ENCODE results near the gene MPP3.

MPP3 gene

GRCh38 chr17:43827596-43827995, 5.3 kb downstream of the MPP3 start:
- Mint-ChIP-seq H3K27me3 (no peaks in the 10 kb centered on the region), H3K27ac (no peak overlapping the region), H3K4me3 (no peak overlapping the region), H3K4me1 (no peaks in the 10 kb centered on the region), H3K9me3 (no peaks in the 10 kb centered on the region), H3K36me3 (no peaks in the 10 kb centered on the region)

- H3K4me1 Mint-ChIP-seq, result no peaks in the 10 kb centered on the region
- no peaks in the 10 kb centered on the region for H3K36me3 Mint-ChIP-seq
- no peak overlapping the region for H3K4me3 Mint-ChIP-seq
- H3K27me3 Mint-ChIP-seq, result no peaks in the 10 kb centered on the region
- H3K27ac Mint-ChIP-seq, result no peak overlapping the region
- H3K9me3 Mint-ChIP-seq, result no peaks in the 10 kb centered on the region
These were observed 6.7 kb downstream of the MPP3 start for GRCh38 chr17:43826206-43826605.

GRCh38 chr17:43825567-43825966, 7.4 kb downstream of the MPP3 start:
- H3K27ac Mint-ChIP-seq, result no peak overlapping the region
- no peaks in the 10 kb centered on the region for H3K4me1 Mint-ChIP-seq
- H3K4me3 Mint-ChIP-seq, result no peak overlapping the region
- no peaks in the 10 kb centered on the region for H3K27me3 Mint-ChIP-seq
- H3K9me3 Mint-ChIP-seq, result no peaks in the 10 kb centered on the region
- no peaks in the 10 kb centered on the region for H3K36me3 Mint-ChIP-seq

GRCh38 chr17:43823350-43824084, 9.4 kb downstream of the MPP3 start:
- Mint-ChIP-seq H3K4me1 (no peaks in the 10 kb centered on the region), H3K4me3 (no peak overlapping the region), H3K27ac (no peak overlapping the region), H3K36me3 (no peaks in the 10 kb centered on the region), H3K27me3 (no peaks in the 10 kb centered on the region), H3K9me3 (no peaks in the 10 kb centered on the region)

- no peaks in the 10 kb centered on the region for H3K36me3 Mint-ChIP-seq
- H3K4me1 Mint-ChIP-seq, result no peaks in the 10 kb centered on the region
- H3K27ac Mint-ChIP-seq, result no peak overlapping the region
- no peaks in the 10 kb centered on the region for H3K27me3 Mint-ChIP-seq
- H3K9me3 Mint-ChIP-seq, result no peaks in the 10 kb centered on the region
- H3K4me3 Mint-ChIP-seq, result no peak overlapping the region
These were observed 10.3 kb downstream of the MPP3 start for GRCh38 chr17:43822570-43823190.

- H3K4me3 Mint-ChIP-seq, result no peak overlapping the region
- H3K4me1 Mint-ChIP-seq, result no peaks in the 10 kb centered on the region
- no peaks in the 10 kb centered on the region for H3K9me3 Mint-ChIP-seq
- H3K27ac Mint-ChIP-seq, result no peak overlapping the region
- no peaks in the 10 kb centered on the region for H3K36me3 Mint-ChIP-seq
- H3K27me3 Mint-ChIP-seq, result no peaks in the 10 kb centered on the region
These were observed 12.2 kb downstream of the MPP3 start for GRCh38 chr17:43820759-43821158.

GRCh38 chr17:43818966-43819365, 14.0 kb downstream of the MPP3 start:
- no peaks in the 10 kb centered on the region for H3K9me3 Mint-ChIP-seq
- no peak overlapping the region for H3K4me3 Mint-ChIP-seq
- no peaks in the 10 kb centered on the region for H3K27me3 Mint-ChIP-seq
- no peak overlapping the region for H3K27ac Mint-ChIP-seq
- no peaks in the 10 kb centered on the region for H3K4me1 Mint-ChIP-seq
- no peaks in the 10 kb centered on the region for H3K36me3 Mint-ChIP-seq

GRCh38 chr17:43817826-43818225, 15.1 kb downstream of the MPP3 start:
- Mint-ChIP-seq H3K4me1 (no peaks in the 10 kb centered on the region), H3K27ac (no peak overlapping the region), H3K27me3 (no peaks in the 10 kb centered on the region), H3K4me3 (no peak overlapping the region), H3K9me3 (no peaks in the 10 kb centered on the region), H3K36me3 (no peaks in the 10 kb centered on the region)

- no peak overlapping the region for H3K27ac Mint-ChIP-seq
- no peaks in the 10 kb centered on the region for H3K36me3 Mint-ChIP-seq
- H3K27me3 Mint-ChIP-seq, result no peaks in the 10 kb centered on the region
- no peak overlapping the region for H3K4me3 Mint-ChIP-seq
- H3K9me3 Mint-ChIP-seq, result no peaks in the 10 kb centered on the region
- no peaks in the 10 kb centered on the region for H3K4me1 Mint-ChIP-seq
These were observed 16.3 kb downstream of the MPP3 start for GRCh38 chr17:43816336-43817320.

- Mint-ChIP-seq H3K27ac (no peak overlapping the region), H3K36me3 (no peaks in the 10 kb centered on the region), H3K9me3 (no peaks in the 10 kb centered on the region), H3K4me1 (no peaks in the 10 kb centered on the region), H3K4me3 (no peak overlapping the region), H3K27me3 (no peaks in the 10 kb centered on the region)
These were observed 18.2 kb downstream of the MPP3 start for GRCh38 chr17:43814714-43815113.

- Mint-ChIP-seq H3K27me3 (no peaks in the 10 kb centered on the region), H3K27ac (no peak overlapping the region), H3K4me3 (no peak overlapping the region), H3K36me3 (no peaks in the 10 kb centered on the region), H3K9me3 (no peaks in the 10 kb centered on the region), H3K4me1 (no peaks in the 10 kb centered on the region)
These were observed 18.9 kb downstream of the MPP3 start for GRCh38 chr17:43814026-43814425.

GRCh38 chr17:43813386-43813785, 19.6 kb downstream of the MPP3 start:
- no peak overlapping the region for H3K27ac Mint-ChIP-seq
- no peaks in the 10 kb centered on the region for H3K27me3 Mint-ChIP-seq
- no peaks in the 10 kb centered on the region for H3K9me3 Mint-ChIP-seq
- H3K4me1 Mint-ChIP-seq, result no peaks in the 10 kb centered on the region
- no peak overlapping the region for H3K4me3 Mint-ChIP-seq
- no peaks in the 10 kb centered on the region for H3K36me3 Mint-ChIP-seq

- H3K36me3 Mint-ChIP-seq, result no peaks in the 10 kb centered on the region
- H3K9me3 Mint-ChIP-seq, result no peaks in the 10 kb centered on the region
- H3K27ac Mint-ChIP-seq, result no peak overlapping the region
These were observed 20.3 kb downstream of the MPP3 start for GRCh38 chr17:43812396-43813265.

GRCh38 chr17:43810823-43811222, 22.1 kb downstream of the MPP3 start:
- Mint-ChIP-seq H3K27me3 (no peaks in the 10 kb centered on the region), H3K4me1 (no peaks in the 10 kb centered on the region), H3K4me3 (no peak overlapping the region)

More at GRCh38 chr17:43812396-43813265, 20.3 kb downstream of the MPP3 start:
- no peaks in the 10 kb centered on the region for H3K4me1 Mint-ChIP-seq
- no peaks in the 10 kb centered on the region for H3K27me3 Mint-ChIP-seq
- H3K4me3 Mint-ChIP-seq, result no peak overlapping the region

GRCh38 chr17:43810226-43810715, 22.7 kb downstream of the MPP3 start:
- Mint-ChIP-seq H3K4me1 (no peaks in the 10 kb centered on the region), H3K36me3 (no peaks in the 10 kb centered on the region), H3K27me3 (no peaks in the 10 kb centered on the region), H3K9me3 (no peaks in the 10 kb centered on the region), H3K4me3 (no peak overlapping the region), H3K27ac (peak overlapping the region; percentile 59)

More at GRCh38 chr17:43810823-43811222, 22.1 kb downstream of the MPP3 start:
- Mint-ChIP-seq H3K27ac (no peak overlapping the region), H3K36me3 (no peaks in the 10 kb centered on the region), H3K9me3 (no peaks in the 10 kb centered on the region)

Data from activated naive CD4-positive, alpha-beta T cell treated with anti-CD3 and anti-CD28 coated beads, Interleukin-2, amount 50 U/mL, for 24 hours (primary cell).